ENCODE data around the gene PDE9A.

Gene PDE9A

DNA sequence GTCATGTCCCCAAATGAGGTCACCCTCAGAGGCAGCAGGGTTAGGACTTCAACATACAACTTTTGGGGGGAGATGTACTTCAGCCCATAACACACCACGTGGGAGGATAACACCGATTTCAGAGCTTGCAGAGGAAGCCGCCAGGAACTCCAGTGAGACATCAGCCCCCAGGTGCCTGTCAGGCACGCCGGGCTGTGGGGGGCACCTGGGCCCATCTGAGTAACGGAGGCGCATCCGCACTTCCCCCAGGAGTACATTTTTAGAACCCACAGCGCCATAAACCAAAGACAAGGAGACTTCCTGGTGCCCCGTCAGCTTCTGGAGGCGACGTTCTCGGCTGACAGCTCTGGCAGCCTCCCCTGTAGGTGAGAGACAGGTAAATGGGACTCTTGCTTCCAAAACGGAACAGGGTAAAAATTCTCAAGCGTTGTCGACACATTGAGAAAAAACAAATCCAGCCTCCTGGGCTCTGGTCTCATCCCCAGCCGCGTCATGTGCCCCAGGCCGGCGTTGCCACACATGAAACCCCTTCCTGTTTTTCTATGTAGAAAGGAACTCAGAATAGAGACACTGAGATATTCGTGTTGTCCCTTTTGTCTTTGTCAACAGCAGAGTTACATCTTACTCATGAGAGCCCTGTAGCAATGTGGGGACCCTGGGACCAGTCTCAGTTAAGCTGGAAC is 93.3 kb downstream of the PDE9A start:
- ChIA-PET POLR2A (no interaction called here), CTCF (no interaction called here)
- TF ChIP-seq, protein P1, sequence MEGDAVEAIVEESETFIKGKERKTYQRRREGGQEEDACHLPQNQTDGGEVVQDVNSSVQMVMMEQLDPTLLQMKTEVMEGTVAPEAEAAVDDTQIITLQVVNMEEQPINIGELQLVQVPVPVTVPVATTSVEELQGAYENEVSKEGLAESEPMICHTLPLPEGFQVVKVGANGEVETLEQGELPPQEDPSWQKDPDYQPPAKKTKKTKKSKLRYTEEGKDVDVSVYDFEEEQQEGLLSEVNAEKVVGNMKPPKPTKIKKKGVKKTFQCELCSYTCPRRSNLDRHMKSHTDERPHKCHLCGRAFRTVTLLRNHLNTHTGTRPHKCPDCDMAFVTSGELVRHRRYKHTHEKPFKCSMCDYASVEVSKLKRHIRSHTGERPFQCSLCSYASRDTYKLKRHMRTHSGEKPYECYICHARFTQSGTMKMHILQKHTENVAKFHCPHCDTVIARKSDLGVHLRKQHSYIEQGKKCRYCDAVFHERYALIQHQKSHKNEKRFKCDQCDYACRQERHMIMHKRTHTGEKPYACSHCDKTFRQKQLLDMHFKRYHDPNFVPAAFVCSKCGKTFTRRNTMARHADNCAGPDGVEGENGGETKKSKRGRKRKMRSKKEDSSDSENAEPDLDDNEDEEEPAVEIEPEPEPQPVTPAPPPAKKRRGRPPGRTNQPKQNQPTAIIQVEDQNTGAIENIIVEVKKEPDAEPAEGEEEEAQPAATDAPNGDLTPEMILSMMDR (IDR thresholded peaks at IDR 0.05; ENCODE audit: control extremely low read depth, extremely low read depth, low read depth, missing control alignments) = no peak
- DNase-seq (ENCODE audit: extremely low spot score) = no peak

DNA sequence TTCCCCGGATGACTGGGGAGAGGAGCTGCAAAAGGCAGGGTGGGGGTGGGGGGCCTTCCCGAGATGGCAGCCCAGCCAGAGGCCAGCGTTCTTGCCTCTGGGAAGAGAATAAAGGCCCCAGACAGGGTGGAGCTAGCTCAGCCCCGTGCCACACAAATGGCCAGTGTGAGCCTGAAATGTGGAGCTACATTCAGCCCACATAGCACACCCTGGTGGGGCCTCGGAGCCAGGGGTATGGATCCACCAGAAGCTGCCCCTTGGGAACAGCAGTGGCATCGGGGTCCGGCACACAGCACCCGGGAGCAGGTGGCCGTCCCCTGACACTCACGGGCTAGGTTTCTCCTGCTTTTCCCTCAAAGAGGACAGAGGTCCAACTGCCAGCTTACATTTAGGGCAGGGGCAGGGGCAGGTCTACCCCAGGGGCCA is 93.9 kb downstream of the PDE9A start:
- CTCF ChIA-PET = interaction anchor here (1.0 kb wide), 1 partner anchor 40 kb away, joined by 3 read pairs; no protein-coding TSS in a partner anchor
- no peak for DNase-seq (ENCODE audit: extremely low spot score)
- TF ChIP-seq, protein P1 (IDR thresholded peaks at IDR 0.05; ENCODE audit: control extremely low read depth, extremely low read depth, low read depth, missing control alignments) = no peak
- POLR2A ChIA-PET = no interaction called here

DNA sequence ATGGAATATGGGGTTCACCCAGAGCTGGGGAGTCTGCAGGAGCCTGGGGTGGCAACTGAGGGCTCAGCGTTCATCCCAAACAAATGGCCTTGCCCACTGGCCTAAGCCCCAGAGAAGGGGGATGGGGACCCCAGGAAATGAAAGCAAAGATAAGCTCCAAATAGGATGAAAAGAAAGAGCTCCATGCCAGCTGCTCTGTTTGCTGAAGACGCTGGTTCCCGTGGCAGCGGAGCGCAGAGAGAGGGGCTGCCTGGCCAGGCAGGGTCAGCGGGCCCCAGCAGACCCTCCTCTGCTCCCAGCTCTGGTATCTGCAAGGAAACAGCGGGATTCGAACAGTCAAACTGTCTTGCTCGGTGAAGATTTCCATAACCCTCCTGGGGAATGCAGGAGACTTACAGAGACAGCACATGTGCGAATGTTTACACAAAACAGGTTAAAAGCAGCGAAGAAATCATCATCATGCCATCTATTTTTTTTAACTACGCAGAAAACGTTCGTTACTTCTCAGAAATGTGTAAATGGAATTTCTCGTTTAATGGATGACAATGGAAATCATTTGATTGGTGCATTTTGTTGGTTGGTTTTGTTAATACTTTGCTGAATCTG is 94.4 kb downstream of the PDE9A start:
- CTCF ChIA-PET = interaction anchor here (1.0 kb wide), 1 partner anchor 40 kb away, joined by 3 read pairs; no protein-coding TSS in a partner anchor
- POLR2A ChIA-PET = no interaction called here
- no peak for DNase-seq (ENCODE audit: extremely low spot score)
- TF ChIP-seq, protein P1 (IDR thresholded peaks at IDR 0.05; ENCODE audit: control extremely low read depth, extremely low read depth, low read depth, missing control alignments) = no peak

DNA sequence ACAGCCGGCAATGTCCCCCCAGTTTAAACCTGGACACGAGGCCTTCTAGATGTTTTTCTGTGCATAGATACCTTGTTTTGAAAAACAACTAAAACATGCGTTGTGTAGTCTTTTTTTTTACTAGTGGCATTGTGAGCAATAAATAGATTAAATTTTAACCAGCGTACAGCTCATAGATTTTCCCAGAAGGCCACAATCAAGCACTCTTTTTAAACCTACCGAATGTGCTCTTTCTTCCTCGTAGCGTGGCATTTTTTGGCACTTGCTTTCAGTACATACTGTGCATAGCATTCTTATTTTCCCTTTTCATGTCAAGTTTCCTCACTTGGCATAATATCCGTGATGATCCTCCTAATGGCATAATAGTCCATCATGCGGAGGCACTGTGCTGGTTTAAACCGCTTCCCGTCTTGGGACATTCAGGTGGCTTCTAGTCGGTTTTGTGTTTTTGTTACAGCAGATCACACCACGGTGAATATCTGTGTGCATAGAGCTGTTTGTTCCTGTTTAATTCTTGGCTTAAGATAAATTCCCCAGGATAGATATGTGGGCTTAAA is 95.3 kb downstream of the PDE9A start:
- TF ChIP-seq, protein P1 (IDR thresholded peaks at IDR 0.05; ENCODE audit: control extremely low read depth, extremely low read depth, low read depth, missing control alignments) = no peak
- CTCF ChIA-PET = no interaction called here
- POLR2A ChIA-PET = no interaction called here
- no peak for DNase-seq (ENCODE audit: extremely low spot score)

DNA sequence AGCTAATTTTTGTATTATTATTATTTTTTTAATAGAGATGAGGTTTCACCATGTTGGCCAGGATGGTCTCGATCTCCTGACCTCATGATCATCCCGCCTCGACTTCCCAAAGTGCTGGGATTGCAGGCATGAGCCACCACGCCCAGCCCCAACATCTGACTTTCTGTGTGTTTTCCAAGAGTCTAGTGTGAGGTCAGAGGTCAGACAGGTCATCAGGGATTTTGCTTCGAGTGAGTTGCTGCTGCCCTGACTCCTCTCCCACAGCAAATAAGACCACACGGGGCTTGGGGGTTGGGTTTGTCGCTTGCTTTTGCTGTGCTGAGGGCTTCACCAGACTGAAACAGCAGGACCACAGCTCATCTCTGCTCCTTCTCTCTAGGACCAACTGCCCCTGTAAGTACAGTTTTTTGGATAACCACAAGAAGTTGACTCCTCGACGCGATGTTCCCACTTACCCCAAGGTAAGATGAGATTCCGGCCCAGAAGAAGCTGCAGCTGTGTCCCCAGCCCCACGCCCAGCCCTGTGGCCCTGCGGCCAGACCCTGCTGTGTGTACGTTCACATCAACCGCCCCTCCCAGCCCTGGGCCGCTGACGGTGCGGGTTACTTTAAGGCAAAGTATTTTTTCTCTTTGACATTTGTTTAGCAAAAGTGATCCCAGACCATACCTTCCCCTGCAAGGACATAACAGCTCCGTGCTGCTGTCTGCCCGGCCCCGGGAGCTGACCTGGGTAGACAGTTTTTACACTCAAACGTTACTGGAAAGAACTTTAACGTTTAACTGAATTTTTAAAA is 97.5 kb downstream of the PDE9A start:
- CTCF ChIA-PET = no interaction called here

DNA sequence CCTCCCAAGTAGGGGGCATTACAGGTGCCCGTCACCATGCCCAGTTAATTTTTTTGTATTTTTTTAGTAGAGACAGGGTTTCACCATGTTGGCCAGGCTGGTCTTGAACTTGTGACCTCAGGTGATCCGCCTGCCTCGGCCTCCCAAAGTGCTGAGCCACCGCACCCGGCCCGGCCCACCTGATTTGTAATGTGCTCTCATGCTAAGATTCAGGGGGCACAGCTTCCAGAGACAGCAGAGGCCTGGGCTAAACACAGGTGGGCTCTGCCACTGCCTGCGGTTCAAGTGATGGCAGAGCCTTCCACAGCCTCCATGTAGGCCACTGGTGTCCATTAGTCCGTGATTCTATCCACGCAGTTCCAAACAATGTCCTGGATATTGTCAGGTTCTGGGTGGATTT is 98.4 kb downstream of the PDE9A start:
- TF ChIP-seq, protein P1 (IDR thresholded peaks at IDR 0.05; ENCODE audit: control extremely low read depth, extremely low read depth, low read depth, missing control alignments) = no peak
- DNase-seq (ENCODE audit: extremely low spot score) = no peak
- CTCF ChIA-PET = no interaction called here
- POLR2A ChIA-PET = interaction anchor here (0.7 kb wide), 1 partner anchor 8 kb away, joined by 5 read pairs; no protein-coding TSS in a partner anchor

More for the DNA sequence above, 97.5 kb downstream of the PDE9A start:
- TF ChIP-seq, protein P1 (IDR thresholded peaks at IDR 0.05; ENCODE audit: control extremely low read depth, extremely low read depth, low read depth, missing control alignments) = no peak
- DNase-seq (ENCODE audit: extremely low spot score) = no peak
- POLR2A ChIA-PET = interaction anchor here (0.7 kb wide), 1 partner anchor 7 kb away, joined by 5 read pairs; no protein-coding TSS in a partner anchor
